Measurements from ENCODE around the gene PIK3C2G. TPM values are rescaled to one million over a fixed set of nuclear protein-coding genes. Genes with fewer than 3 reads are reported as not detected.

Gene PIK3C2G
- total and polyA plus RNA-seq, 8 donors: 0.60 to 3.2 (median 1.5) TPM

GRCh38 chr12:18275981-18276380 lies 14.7 kb downstream of the PIK3C2G start:
- intact Hi-C loops (cut with DNase I): no loop called here
- no peak for FAIRE-seq
- Histone ChIP-seq H3K4me1 (no peaks in the 10 kb centered on the region), H3K36me3 (no peaks in the 10 kb centered on the region), H3K27me3 (no peaks in the 10 kb centered on the region), H3K9me3 (no peaks in the 10 kb centered on the region), H3K27ac (no peak overlapping the region), H3K4me3 (no peak overlapping the region)
- no peak for TF ChIP-seq CTCF (IDR thresholded peaks at IDR 0.05)
- ATAC-seq: no peak
- DNase-seq: no peak
- 59 to 71% methylated on average over 1 of the region's 1 CpG for WGBS, 2 donors

- H3K4me3 ChIP-seq: no peak overlapping the region
- no peaks in the 10 kb centered on the region for H3K36me3 ChIP-seq
- no peaks in the 10 kb centered on the region for H3K4me1 ChIP-seq
- DNase-seq: no peak
- 0 to 88% methylated on average over 1 of the region's 1 CpG for WGBS, 2 donors
- H3K27me3 ChIP-seq: no peaks in the 10 kb centered on the region
- no peak for FAIRE-seq
- no peaks in the 10 kb centered on the region for H3K9me3 ChIP-seq
- no peak for TF ChIP-seq CTCF (IDR thresholded peaks at IDR 0.05)
- no peak for ATAC-seq
- H3K27ac ChIP-seq: no peak overlapping the region
- intact Hi-C loops (cut with DNase I): no loop called here
Observed at GRCh38 chr12:18277196-18277595, 15.9 kb downstream of the PIK3C2G start.

GRCh38 chr12:18280728-18281127 lies 19.4 kb downstream of the PIK3C2G start:
- TF ChIP-seq CTCF (IDR thresholded peaks at IDR 0.05): no peak
- no peak overlapping the region for H3K4me3 ChIP-seq
- no peaks in the 10 kb centered on the region for H3K9me3 ChIP-seq
- ATAC-seq: no peak
- no peak for DNase-seq
- FAIRE-seq: no peak
- intact Hi-C loops (cut with DNase I): no loop called here
- no peak overlapping the region for H3K27ac ChIP-seq
- H3K4me1 ChIP-seq: no peaks in the 10 kb centered on the region
- no peaks in the 10 kb centered on the region for H3K36me3 ChIP-seq
- 66 to 80% methylated on average over 1 of the region's 1 CpG for WGBS, 2 donors
- no peaks in the 10 kb centered on the region for H3K27me3 ChIP-seq

GRCh38 chr12:18281941-18282340 lies 20.6 kb downstream of the PIK3C2G start:
- no peak overlapping the region for H3K27ac ChIP-seq
- TF ChIP-seq CTCF (IDR thresholded peaks at IDR 0.05): no peak

GRCh38 chr12:18283831-18284230 lies 22.5 kb downstream of the PIK3C2G start:
- H3K36me3 ChIP-seq: no peaks in the 10 kb centered on the region
- FAIRE-seq (no peak), ATAC-seq (no peak), DNase-seq (no peak)
- H3K27ac ChIP-seq: no peak overlapping the region
- no peaks in the 10 kb centered on the region for H3K9me3 ChIP-seq
- H3K4me1 ChIP-seq: no peaks in the 10 kb centered on the region
- 59 to 64% methylated on average over 4 of the region's 4 CpGs for WGBS, 2 donors
- no peak overlapping the region for H3K4me3 ChIP-seq
- H3K27me3 ChIP-seq: no peaks in the 10 kb centered on the region
- no peak for TF ChIP-seq CTCF (IDR thresholded peaks at IDR 0.05)
- intact Hi-C loops (cut with DNase I): no loop called here

More at GRCh38 chr12:18281941-18282340, 20.6 kb downstream of the PIK3C2G start:
- WGBS, 2 donors: 45 to 52% methylated on average over 3 of the region's 3 CpGs
- FAIRE-seq (no peak), DNase-seq (no peak), ATAC-seq (no peak)
- Histone ChIP-seq H3K9me3 (no peaks in the 10 kb centered on the region), H3K36me3 (no peaks in the 10 kb centered on the region), H3K4me3 (no peak overlapping the region), H3K27me3 (no peaks in the 10 kb centered on the region), H3K4me1 (no peaks in the 10 kb centered on the region)
- intact Hi-C loops (cut with DNase I): no loop called here

All from pancreas (tissue), 10 donors.